HG02870 (cell line): ENCODE data around the gene LAMC3.
"Not testable (repeated sequence)": the region's sequence is repeated elsewhere in the genome, so short reads cannot be mapped to it uniquely, and the experiment has no call there.

Experiments used
- ATAC-seq: cut with Tn5 transposase; IDR thresholded peaks from one replicate; pipeline ENCODE4 v1.9.1; 2021; ENCODE audit warnings: mild to moderate bottlenecking, moderate library complexity; ENCODE audit not compliant: unreplicated experiment

The LAMC3 gene

DNA sequence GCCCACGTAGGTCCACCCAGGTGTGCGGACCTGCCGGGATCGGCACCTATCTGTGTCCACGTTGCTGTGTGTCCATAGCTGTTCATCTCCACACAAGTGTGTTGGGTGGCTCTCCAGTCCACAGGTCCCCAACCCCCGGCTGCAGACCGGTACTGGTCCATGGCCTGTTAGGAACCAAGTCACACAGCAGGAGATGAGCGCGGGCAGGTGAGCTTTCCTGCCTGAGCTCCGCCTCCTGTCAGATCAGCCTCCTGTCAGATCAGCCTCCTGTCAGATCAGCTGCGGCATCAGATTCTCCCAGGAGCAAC, 18.9 kb downstream of the LAMC3 start:
- ATAC-seq: no peak

DNA sequence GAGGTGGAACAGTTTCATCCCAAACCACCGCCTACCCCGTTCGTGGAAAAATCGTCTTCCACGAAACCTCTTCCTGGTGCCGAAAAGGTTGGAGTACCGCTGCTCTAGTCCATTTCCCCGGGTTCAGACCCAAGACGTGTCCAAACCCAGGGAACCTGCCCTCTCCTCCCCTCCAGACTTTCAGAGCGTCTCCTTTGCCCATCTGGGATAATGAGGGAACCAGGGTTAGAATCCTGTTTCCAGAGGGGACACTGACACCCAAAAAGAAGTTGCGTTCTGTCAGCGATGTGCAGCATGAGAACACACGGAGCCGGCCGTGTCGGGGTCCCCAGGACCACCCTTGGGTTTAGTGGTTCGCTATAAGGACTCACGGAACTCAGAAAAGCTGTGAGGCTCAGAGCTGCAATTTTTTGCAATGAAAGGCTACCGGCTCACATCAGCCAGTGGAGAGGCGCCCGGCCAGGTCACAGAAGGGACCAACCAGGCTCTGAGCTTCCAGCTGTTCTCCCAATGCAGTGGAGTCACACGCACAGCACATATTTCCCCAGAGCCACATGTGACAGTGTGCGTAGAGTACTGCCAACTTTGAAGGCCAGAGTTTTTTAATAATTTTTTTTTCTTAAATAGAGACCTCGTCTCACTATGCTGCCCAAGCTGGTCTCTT, 19.4 kb downstream of the LAMC3 start:
- ATAC-seq: no peak

DNA sequence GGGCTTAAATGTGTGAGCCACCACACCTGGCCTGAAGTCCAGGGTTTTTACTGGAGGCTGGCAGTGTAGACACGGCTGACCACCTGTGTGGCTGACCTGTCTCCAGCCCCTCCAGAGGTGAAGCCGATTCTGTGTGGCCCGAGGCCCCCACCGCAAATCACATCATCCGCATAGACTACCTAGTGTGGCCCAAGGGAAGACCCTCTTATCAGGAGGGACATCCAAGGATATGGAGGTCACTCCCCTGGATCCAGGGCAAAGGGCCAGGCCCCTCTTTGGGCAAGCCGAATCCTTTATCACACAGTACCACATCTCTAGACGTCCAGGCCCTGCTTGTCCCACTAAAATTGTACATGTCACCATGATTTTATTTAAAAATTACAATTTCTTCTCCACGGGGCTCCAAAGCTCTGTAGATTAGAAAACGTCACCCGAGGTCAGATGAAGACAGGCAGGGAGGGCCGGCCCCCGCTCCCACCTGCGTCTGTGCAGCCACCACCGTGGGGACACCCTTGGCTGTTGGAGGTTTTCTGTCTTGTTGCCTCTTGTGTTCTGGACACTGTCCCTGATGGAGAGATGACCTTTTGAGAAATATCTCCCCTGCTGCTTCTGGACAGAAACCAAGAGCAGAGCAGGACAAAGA, 20.1 kb downstream of the LAMC3 start:
- ATAC-seq: no peak

DNA sequence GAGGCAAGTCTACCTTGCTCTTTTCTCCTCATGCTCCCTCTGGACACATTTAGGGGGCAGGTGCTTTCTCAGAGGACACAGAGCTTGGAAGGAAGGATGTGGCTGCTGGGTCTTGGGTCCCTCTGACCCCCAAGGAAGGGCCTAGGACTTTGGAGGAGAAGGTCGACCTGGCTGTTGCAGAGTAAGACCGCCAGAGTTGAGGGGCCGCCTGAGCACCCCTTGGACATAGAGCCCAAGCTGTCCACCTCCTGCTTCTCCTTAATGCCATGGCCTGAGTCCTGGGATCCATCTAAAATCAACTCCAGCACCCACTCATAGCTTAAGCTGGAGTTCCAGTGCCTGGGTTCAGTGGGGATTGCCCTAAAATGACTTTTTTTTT, 20.6 kb downstream of the LAMC3 start:
- ATAC-seq: no peak

DNA sequence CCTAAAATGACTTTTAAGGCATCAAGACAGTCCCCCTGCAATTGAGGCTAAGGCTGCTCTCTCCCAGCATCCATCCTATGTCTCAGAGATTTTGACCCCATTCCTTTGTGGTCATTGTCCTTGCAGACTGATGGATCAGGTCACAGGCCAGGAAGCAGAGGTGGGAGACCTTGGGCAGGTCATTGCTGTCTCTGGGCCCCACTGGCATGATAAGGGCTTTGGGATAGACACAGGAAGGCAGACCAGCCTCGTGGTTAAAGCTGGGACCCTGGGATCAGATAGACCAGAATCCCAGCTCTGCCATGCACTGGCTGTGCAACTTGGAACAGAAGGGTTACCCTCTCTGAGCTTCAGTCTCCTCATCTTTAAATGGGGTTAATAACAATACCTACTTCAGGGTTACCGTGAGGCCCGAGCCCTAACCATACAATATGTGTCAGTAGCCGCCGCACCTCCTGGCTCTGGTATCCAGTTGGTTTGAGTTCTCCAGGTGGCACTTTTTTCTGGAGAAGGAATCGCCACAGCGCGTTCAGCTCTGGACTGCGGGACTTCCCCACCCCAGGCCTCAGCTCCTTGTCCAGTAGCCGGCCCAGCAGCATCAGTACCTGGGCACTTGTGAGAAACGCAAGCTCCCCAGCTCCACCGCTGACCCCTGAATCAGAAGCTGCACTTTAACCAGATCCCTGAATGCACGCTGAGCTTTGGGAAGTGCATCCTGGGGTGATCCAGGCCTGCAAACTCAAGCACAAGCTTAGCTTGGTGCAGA, 21.4 kb downstream of the LAMC3 start:
- no peak for ATAC-seq

DNA sequence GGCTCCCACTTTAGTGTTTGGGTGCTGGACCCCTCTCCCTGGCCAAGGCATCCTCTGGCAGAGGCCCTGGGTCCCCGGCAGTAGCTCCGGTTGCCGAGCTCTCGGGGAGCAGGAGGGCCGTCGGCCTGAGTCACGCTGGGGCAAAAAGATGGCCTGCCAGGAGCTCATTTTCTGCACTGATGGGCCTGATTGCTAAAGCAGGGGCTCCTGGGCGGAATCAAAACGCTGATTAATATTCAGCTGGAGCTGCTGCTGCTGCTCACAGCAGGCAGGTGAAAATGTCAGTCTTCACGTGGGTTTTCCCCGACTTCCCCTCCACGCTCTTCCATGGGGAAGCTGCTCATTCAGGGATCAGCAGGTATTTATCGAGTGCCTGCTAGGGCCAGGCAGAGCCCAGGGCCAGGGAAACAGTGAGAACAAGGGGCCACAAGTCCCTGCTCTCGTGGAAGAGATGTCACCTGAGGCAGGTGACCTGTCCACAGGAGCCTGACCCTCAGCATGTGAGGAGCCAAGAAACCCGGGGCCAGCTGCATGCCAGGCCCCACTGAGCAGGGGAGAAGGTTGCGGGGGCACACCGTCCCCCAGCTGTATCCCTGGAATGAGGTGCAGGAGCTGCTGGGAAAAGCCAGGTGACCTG, 22.1 kb downstream of the LAMC3 start:
- no peak for ATAC-seq

DNA sequence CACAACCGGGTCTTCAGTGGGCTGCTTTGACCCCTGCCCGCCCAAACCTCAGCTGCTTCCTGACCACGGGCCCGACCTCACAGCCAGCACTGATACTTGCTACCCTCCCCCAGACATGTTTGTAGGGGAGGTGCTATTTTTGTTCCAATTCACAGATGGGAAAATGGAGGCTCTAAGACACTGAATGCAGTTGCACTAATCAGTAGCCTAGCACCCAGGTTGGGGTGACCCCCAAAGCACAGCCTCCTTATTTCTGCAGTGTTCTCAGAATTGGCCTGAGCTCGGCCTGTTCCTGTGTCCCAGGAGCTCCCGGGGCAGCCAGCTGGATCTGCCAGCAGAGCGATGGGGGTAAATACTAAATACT, 22.6 kb downstream of the LAMC3 start:
- no peak for ATAC-seq

DNA sequence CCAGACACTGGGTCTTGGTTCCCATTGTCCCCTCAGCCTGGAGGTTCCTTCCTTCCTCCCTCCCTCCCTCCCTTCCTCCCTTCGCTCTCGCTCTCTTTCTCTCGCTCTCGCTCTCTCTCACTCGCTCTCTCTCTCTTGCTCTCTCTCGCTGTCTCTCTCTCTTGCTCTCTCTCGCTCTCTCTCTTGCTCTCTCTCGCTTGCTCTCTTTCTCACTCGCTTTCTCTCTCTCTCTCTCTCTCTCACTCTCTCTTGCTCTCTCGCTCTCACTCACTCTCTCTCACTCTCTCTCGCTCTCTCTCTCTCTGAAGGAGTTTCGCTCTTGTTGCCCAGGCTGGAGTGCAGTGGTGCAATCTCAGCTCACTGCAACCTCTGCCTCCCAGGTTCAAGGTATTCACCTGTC, 23.4 kb downstream of the LAMC3 start:
- ATAC-seq: no peak

DNA sequence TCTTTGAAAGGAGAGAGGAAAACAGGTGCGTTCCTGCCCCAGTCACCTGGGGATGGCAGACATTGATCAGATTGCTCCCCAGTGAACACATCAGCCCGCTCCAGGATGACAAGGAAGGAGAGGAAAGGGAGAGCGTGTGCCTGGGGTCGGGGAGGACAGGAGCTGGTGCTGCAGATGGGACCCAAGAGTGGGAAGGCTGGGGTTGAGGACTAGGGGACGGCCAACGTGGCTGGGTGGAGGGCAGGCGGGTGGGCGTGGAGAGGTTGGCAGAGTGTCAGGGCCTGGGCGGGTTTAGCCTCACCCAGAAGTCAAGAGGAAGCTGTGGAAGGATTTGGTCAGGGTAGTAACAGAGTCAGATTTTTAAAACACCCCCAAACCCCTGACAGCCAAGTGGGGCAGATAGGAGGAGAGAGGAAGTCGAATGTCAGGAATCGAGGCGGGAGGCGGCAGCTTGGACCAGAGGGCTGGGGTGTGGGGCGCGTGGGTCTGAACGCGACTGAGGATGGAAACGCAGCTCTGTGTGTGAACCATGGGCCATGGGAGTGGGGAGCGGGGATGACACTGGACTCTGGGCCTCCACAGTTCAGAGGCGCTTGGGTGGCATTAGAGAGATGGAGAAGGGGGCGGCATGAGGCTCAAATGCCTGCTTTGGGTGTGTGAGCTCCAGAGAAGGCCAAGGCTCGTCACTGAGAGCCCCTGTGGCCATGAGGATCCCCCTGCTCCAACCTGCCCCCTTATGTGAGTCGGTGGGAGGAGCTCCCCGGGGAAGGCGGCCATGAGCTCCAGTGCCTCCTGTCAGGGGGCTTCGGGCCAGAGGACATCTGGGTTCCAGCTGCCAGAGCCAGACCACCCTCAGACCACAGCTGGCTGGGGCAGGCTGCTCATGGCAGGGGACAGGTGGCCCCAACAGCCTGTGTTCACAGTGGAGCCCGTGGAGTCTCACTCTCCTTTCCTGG, 24.6 kb downstream of the LAMC3 start:
- no peak for ATAC-seq

DNA sequence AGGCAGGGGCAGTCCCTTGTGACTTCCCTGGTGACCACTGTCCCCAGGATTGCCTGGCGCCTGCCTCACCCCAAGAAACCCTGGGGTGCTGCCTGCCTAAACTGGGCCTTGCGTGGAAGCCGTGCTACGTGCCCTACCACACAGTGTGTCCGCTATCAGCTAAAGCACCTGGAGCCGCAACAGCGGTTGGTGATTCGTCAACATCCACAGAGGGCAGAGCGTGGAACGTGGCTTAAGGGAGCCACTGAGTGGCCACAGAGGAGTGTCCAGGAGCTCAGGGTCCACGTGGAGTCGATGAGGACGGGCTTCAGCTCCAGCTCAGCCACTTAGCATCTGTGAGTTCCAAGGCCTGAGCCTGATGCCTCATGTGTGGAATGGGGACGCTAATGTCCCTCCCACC, 25.3 kb downstream of the LAMC3 start:
- ATAC-seq: no peak

DNA sequence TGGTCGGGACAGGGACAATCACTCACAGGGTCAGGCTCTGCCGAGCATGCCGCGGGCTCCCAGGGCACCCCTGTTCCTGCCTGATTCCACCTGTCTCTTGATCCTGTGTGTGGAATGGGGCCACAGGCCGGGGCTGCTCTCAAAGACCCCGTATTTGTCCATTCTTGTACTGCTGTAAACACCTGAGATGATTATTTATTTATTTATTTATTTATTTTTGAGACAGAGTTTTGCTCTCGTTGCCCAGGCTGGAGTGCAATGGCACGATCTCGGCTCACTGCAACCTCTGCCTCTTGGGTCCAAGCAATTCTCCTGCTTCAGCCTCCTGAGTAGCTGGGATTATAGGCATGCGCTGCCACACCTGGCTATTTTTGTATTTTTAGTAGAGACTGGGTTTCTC, 25.8 kb downstream of the LAMC3 start:
- not testable (repeated sequence) for ATAC-seq

DNA sequence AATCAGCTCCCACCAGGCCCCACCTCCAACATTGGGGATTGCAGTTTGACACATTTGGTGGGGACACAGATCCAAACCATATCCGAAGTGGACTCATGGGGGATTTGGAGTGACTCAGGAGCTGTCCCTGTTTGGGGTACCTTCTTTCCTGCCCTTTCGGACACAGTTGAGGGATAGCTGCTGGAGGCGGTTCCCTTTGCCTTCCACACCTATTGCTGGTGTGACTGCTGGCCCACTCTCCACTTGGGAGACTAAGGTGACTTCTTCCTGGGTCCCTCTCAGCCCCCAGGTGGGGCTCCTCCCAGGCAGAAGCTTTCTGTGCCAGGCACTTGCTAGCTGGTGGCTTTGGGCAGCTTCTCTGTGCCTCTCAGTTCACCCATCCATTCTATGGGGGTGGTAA, 26.6 kb downstream of the LAMC3 start:
- ATAC-seq: no peak

DNA sequence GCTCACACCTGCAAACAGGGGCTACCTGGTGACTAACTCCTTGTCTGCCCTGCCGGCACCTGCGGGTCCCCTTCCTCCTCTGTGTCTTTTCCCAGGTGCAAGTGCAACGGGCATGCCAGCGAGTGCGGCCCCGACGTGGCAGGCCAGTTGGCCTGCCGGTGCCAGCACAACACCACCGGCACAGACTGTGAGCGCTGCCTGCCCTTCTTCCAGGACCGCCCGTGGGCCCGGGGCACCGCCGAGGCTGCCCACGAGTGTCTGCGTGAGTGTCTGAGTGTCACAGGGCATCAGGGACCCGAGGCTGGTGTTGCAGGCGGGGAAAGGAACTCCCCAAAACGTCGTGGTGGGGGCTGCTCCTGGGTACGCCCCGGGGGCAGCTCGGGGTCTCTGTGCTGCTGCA, 27.1 kb downstream of the LAMC3 start:
- ATAC-seq: no peak

DNA sequence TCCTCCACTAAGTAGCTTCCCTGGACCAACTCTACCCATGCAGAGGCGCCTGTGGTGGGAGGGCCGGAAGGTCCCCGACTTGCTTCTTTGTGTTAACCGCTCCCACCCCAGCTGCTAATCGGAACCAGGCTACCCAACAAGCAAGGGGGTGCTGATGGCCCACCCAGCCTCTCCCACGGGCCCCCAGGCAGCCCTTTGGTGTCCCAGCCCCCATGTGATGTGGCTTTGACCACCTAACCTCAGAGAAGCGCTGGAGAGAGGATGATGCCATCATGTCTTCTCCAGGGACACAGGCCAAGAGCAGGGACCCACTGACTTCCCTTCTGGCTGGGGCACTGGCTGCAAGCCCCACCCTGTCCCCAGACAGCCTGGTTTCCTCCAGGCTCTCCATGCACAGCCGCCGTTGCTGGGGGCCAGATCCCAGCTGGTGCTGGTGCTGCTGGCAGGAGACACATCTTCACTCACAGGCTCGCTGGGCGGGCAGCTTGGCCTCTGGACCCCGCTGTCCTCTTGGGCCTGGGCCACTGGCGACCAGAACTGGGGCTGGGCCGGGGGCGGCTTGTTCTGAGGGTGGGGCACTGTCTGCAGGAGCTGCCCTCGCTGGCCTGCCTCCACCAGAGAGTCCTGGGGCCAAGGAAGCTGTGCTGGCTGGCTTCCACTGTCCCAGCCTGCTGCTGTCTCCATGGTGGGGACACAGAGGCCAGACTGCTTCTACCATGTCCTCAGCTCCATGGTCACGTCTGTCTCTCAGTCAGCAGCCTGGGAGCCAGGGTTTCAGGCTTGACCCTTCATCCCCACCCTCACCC, 27.8 kb downstream of the LAMC3 start:
- ATAC-seq: no peak

DNA sequence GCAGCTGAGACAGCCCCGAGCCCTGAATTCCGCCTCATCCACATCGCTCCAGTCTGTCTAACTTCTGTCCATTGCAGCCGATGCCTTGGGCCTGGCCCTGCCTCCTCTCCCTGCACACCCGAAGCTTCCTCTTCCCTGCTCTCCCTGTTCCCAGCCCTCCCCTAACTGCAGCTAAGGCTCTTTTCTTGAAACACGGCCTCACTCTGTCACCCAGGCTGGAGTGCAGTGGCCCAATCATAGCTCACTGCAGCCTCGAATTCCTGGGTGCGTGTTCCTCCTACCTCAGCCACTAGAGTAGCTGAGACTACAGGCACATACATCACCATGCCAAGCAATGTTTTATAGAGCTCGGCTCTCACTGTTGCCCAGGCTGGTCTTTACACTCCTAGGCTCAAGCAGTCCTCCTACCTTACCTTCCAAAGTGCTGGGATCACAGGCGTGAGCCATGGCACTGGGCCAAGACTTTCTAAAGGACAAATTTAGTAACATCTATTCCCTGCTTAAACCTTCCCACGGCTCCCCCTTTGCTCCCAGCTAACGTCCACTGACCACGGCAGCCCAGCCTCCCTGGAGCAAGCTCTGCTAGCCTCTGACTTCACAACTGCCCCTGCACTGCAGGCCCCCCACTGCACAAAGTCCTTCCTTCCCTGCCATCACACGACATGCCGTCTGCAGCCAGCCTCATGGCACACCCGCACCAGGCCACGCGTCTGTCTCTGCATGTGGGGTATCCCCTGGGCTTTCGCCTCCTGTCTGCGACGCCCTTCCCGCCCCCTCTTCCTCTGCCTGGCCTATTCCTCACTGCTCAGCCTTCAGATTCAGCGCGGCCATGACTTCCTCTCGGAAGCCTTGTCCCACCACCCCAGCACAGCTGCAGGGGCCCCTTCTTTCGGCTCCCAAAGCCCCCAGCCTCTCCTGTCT, 28.6 kb downstream of the LAMC3 start:
- no peak for ATAC-seq

DNA sequence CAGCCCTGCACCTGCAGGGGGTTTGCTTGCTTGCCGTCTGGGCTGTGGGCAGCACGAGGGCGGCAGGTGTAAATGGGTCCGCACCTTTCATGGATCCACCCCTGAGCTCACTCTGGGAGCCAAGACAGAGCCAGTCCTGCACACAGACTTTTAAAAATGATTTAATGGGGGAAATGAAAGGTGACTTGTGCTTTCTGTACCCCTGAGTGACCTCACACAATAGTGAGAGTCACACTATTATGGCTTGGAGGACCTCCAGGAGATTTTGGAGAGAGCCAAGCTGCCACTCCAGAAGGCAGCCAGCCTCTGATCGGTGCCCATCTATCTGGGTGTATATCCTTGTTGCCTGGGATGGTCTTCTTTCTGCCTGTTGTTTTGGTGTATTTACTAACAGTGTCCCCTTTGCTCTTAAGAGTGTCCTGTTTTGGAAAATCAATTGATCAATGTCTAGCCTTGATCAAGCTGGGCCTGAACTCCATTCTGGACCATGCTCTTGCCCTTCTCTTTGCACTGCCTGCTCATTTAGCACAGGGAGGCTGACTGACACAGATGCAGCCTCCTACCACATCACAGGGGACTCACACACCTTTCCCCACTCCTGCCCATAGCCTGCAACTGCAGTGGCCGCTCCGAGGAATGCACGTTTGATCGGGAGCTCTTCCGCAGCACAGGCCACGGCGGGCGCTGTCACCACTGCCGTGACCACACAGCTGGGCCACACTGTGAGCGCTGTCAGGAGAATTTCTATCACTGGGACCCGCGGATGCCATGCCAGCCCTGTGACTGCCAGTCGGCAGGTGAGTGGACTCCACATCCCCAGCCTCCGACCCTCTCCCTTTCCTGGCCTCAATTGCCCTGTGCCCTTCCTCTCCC, 29.5 kb downstream of the LAMC3 start:
- no peak for ATAC-seq

DNA sequence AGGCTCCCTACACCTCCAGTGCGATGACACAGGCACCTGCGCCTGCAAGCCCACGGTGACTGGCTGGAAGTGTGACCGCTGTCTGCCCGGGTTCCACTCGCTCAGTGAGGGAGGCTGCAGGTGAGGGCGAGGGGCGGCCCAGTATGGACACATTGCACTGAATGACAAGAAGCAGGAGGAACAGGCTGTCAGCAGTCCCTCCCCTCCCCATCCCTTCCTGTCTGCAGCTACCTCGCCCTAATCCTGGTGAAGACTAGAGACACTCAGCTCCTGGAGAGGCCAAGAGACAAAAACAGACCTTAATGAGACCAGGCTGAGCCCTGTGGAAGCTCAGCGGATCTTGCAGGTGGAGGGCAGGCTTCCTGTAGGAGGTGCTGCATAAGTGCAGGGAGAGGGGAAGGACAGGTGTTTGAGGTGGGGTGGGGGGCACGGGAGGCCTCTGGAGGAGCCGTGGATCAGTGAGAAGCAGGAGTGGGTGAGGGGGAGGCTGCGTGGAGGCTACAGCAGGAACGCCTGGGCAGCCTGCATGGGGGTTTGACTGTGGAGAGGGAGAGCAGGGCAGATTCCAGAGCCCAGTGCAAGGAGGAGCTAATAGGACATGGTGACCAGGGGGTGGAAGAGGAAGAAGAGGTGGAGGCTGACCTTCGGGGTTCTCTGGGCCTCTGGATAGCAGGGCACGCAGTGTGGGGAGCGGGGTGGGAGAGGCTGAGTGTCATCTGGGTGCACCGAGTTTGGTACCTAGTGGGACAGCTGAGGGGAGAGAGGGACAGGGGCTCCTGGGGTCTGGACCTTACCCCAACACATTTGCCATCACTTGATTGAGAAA, 30.4 kb downstream of the LAMC3 start:
- ATAC-seq: no peak
